Osteoblast (primary cell): ENCODE measurements around the gene C19orf47. TPM values are rescaled to one million over a fixed set of nuclear protein-coding genes. Genes with fewer than 3 reads are reported as not detected.

ENCODE experiments used
- DNase-seq: peaks from one replicate; pipeline ENCODE4 v3.0.0; 2011; ENCODE audit warnings: low spot score, mixed read lengths; ENCODE audit not compliant: insufficient read length; ENCODE audit errors: missing footprints
- H2AFZ ChIP-seq: 2 replicates; pipeline ENCODE4 v1.6.0; 2011; ENCODE audit warnings: mild to moderate bottlenecking, low read length
- H3K27ac ChIP-seq: 2 replicates; pipeline ENCODE4 v1.5.1; 2011; ENCODE audit warnings: mild to moderate bottlenecking, low read depth, low read length, moderate library complexity
- H3K27me3 ChIP-seq: 2 replicates; pipeline ENCODE4 v1.6.0; 2012; ENCODE audit warnings: mild to moderate bottlenecking, control low read depth, inconsistent platforms, low read length, moderate library complexity; ENCODE audit not compliant: insufficient read depth
- H3K36me3 ChIP-seq: 2 replicates; pipeline ENCODE4 v1.5.1; 2011; ENCODE audit warnings: mild to moderate bottlenecking, low read length, control low read depth, moderate library complexity; ENCODE audit not compliant: insufficient read depth
- H3K4me1 ChIP-seq: 2 replicates; pipeline ENCODE4 v1.5.1; 2011; ENCODE audit warnings: mild to moderate bottlenecking, low read length, control low read depth, moderate library complexity; ENCODE audit not compliant: insufficient read depth
- H3K4me2 ChIP-seq: 2 replicates; pipeline ENCODE4 v1.6.0; 2011; ENCODE audit warnings: mild to moderate bottlenecking, low read length; ENCODE audit not compliant: insufficient read depth
- H3K4me3 ChIP-seq: fragments of 200-600 bp; sonication (generic); 3 replicates; pipeline ENCODE4 v1.5.1; 2012; ENCODE audit warnings: mild to moderate bottlenecking, low read length, inconsistent platforms; ENCODE audit not compliant: insufficient read depth
- H3K79me2 ChIP-seq: 2 replicates; pipeline ENCODE4 v1.6.0; 2012; ENCODE audit warnings: mild to moderate bottlenecking, low read length, control low read depth, inconsistent platforms; ENCODE audit not compliant: insufficient read depth
- H3K9me3 ChIP-seq: 2 replicates; pipeline ENCODE4 v1.5.1; 2011; ENCODE audit warnings: low read depth, low read length, control low read depth
- H4K20me1 ChIP-seq: 2 replicates; pipeline ENCODE4 v1.6.0; 2012; ENCODE audit warnings: mild to moderate bottlenecking, low read length, control low read depth; ENCODE audit not compliant: insufficient read depth
- CTCF ChIP-seq: IDR thresholded peaks from 2 replicates; pipeline ENCODE4 v1.5.1; 2011; ENCODE audit warnings: mild to moderate bottlenecking, low read depth, low read length, moderate library complexity; ENCODE audit errors: extremely low read depth
- total RNA-seq: library from RNA; depleted of rRNA; stranded (reverse); fragments of >200 nt; gene quantifications from 2 replicates; pipeline ENCODE4 v1.2.3, GENCODE V29; 2012

The C19orf47 gene
- total RNA-seq, 1 donor = 3.6 TPM

GRCh38 chr19:40367577-40368434 lies 19.6 kb upstream of the C19orf47 start:
- peaks cover 43% of the 10 kb centered on the region for H3K36me3 ChIP-seq
- no peak overlapping the region for H3K4me3 ChIP-seq
- no peaks in the 10 kb centered on the region for H3K79me2 ChIP-seq
- H3K27me3 ChIP-seq = no peaks in the 10 kb centered on the region
- H3K9me3 ChIP-seq = no peaks in the 10 kb centered on the region
- peaks cover 14% of the 10 kb centered on the region for H3K4me1 ChIP-seq
- DNase-seq = peak; percentile 66
- H3K27ac ChIP-seq = no peak overlapping the region
- no peak overlapping the region for H3K4me2 ChIP-seq
- no peak overlapping the region for H2AFZ ChIP-seq
- no peak for TF ChIP-seq CTCF
- peaks cover 4% of the 10 kb centered on the region for H4K20me1 ChIP-seq

DNA sequence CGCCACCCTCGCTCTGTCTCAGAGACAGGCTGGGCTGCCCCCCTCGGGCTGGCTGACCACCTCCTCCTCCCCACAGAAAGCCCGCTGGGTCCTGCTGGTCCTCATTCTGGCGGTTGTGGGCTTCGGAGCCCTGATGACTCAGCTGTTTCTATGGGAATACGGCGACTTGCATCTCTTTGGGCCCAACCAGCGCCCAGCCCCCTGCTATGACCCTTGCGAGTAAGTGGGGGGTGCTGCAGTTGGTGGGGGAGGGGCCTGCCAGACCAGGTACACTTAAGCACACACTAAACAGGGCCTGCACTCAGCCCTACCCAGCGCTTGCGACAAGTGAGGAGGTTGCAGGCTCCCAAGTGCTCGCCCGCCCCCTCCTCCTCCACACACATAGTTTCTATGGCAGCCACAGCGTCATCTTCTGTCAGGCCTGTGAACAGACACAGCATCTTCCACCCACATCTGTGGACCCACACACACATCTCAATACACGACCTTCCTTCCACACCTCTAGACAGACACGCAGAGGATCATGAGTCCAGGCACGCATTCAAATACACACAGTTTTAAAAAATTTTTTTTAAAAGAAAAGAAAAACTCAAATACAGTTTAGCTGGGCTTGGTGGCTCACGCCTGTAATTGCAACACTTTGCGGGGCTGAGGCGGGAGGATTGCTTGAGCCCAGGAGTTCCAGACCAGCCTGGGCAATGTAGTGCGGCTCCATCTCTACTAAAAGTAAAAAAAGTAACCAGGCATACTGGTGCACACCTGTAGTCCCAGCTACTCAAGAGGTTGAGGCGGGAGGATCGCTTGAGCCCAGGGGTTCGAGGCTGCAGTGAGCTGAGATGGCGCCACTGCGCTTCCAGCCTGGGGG lies 18.7 kb upstream of the C19orf47 start:
- Histone ChIP-seq H4K20me1 (peaks cover 2% of the 10 kb centered on the region), H2AFZ (no peak overlapping the region), H3K27ac (no peak overlapping the region), H3K36me3 (peaks cover 38% of the 10 kb centered on the region), H3K4me1 (peaks cover 14% of the 10 kb centered on the region), H3K9me3 (no peaks in the 10 kb centered on the region), H3K79me2 (no peaks in the 10 kb centered on the region), H3K27me3 (no peaks in the 10 kb centered on the region), H3K4me2 (peak overlapping the region; percentile 92), H3K4me3 (no peak overlapping the region)
- TF ChIP-seq CTCF = no peak
- DNase-seq = peak; percentile 77

GRCh38 chr19:40365613-40366401 lies 17.6 kb upstream of the C19orf47 start:
- Histone ChIP-seq H3K4me1 (peaks cover 14% of the 10 kb centered on the region), H3K4me2 (peak overlapping the region; percentile 92), H3K4me3 (peak overlapping the region; percentile 75), H3K27ac (no peak overlapping the region), H3K9me3 (no peaks in the 10 kb centered on the region), H3K36me3 (peaks cover 27% of the 10 kb centered on the region), H4K20me1 (peaks cover 2% of the 10 kb centered on the region), H2AFZ (peak overlapping the region; percentile 89), H3K27me3 (no peaks in the 10 kb centered on the region), H3K79me2 (no peaks in the 10 kb centered on the region)
- peak; percentile 97 for DNase-seq
- no peak for TF ChIP-seq CTCF
